Gastrocnemius medialis (tissue), 4 donors: ENCODE data around the gene DRC3.

Experiments
- CTCF ChIP-seq, 5 experiments: fragments of 450-650 bp in 3 of 5; fragments of 200-600 bp in 2 of 5; sonication (generic) in 2 of 5; IDR thresholded peaks in 4 of 5; conservative IDR thresholded peaks in 1 of 5; 1 replicate in 4 of 5; 2 replicates in 1 of 5; pipeline ENCODE4 v1.5.1; 2016 to 2019; ENCODE audit warnings: antibody characterized with exemption in 5 of 5, mild to moderate bottlenecking in 3 of 5, moderate library complexity in 3 of 5
- POLR2A ChIP-seq, 2 donors: fragments of 450-650 bp; IDR thresholded peaks; one replicate each; pipeline ENCODE4 v1.6.1; 2017; ENCODE audit warnings: antibody characterized with exemption in 2 of 2, mild to moderate bottlenecking in 2 of 2, moderate library complexity in 2 of 2

GRCh38 chr17:18004345-18004744, 31.7 kb downstream of the DRC3 start:
- TF ChIP-seq CTCF (IDR thresholded peaks at IDR 0.05 in 4 of 5, conservative IDR thresholded peaks at IDR 0.05 in 1 of 5) (no peak), POLR2A (IDR thresholded peaks at IDR 0.05) (no peak)
